ENCODE data around the gene TUBGCP2.

TUBGCP2 gene

GRCh38 chr10:133344236-133344635, 35.6 kb upstream of the TUBGCP2 start:
- no peaks in the 10 kb centered on the region for H3K79me2 ChIP-seq (ENCODE audit: insufficient read depth, low read length)
- H3K9me2 ChIP-seq (replicated peaks; ENCODE audit: insufficient read depth, low read length): no peaks in the 10 kb centered on the region
- no peak overlapping the region for H2AFZ ChIP-seq (ENCODE audit: low read depth, low read length, severe bottlenecking)
- H3K27ac ChIP-seq (ENCODE audit: low read depth, low read length): no peak overlapping the region
- no peaks in the 10 kb centered on the region for H3K36me3 ChIP-seq (ENCODE audit: low read length)
- H3K9ac ChIP-seq (ENCODE audit: low read length): no peak overlapping the region
- no peaks in the 10 kb centered on the region for H4K20me1 ChIP-seq (ENCODE audit: low read depth, low read length)
- no peak overlapping the region for H3K4me3 ChIP-seq (ENCODE audit: insufficient read depth, low read length, poor library complexity, severe bottlenecking)
- TF ChIP-seq EZH2phosphoT487 (conservative IDR thresholded peaks at IDR 0.05; ENCODE audit: low read length): no peak
- TF ChIP-seq CTCF (IDR thresholded peaks at IDR 0.05; ENCODE audit: insufficient read depth, low read length, poor library complexity, severe bottlenecking): no peak
- H3F3A ChIP-seq (ENCODE audit: insufficient read depth): no peaks in the 10 kb centered on the region
- no peaks in the 10 kb centered on the region for H3K9me3 ChIP-seq (ENCODE audit: insufficient read depth, low read length)
- no peaks in the 10 kb centered on the region for H3K27me3 ChIP-seq (ENCODE audit: low read length)
- H3K4me2 ChIP-seq (ENCODE audit: low read depth, low read length, poor library complexity, severe bottlenecking): no peak overlapping the region

DNA sequence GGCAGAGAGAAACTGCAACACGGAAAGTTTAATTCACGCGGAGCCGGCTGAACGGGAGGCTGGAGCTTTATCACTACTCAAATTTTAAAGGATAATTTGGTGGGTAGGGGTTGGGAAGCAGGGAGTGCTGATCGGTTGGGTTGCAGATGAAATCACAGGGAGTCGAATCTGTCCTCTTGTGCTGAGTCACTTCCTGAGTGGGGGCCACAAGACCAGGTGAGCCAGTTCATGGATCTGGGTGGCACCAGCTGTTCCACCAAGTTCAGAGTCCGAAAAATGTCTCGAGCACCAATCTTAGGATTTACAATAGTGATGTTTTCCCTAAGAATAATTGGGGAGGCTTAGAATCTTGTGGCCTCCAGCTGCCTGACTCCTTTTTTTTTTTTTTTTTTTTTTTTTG, 34.9 kb upstream of the TUBGCP2 start:
- H3K4me2 ChIP-seq (ENCODE audit: low read depth, low read length, poor library complexity, severe bottlenecking): no peak overlapping the region
- no peaks in the 10 kb centered on the region for H4K20me1 ChIP-seq (ENCODE audit: low read depth, low read length)
- H3K4me3 ChIP-seq (ENCODE audit: insufficient read depth, low read length, poor library complexity, severe bottlenecking): no peak overlapping the region
- no peaks in the 10 kb centered on the region for H3K27me3 ChIP-seq (ENCODE audit: low read length)
- no peaks in the 10 kb centered on the region for H3K9me2 ChIP-seq (replicated peaks; ENCODE audit: insufficient read depth, low read length)
- no peak overlapping the region for H2AFZ ChIP-seq (ENCODE audit: low read depth, low read length, severe bottlenecking)
- H3K27ac ChIP-seq (ENCODE audit: low read depth, low read length): no peak overlapping the region
- no peaks in the 10 kb centered on the region for H3F3A ChIP-seq (ENCODE audit: insufficient read depth)
- H3K79me2 ChIP-seq (ENCODE audit: insufficient read depth, low read length): no peaks in the 10 kb centered on the region
- H3K9ac ChIP-seq (ENCODE audit: low read length): no peak overlapping the region
- no peaks in the 10 kb centered on the region for H3K9me3 ChIP-seq (ENCODE audit: insufficient read depth, low read length)
- H3K36me3 ChIP-seq (ENCODE audit: low read length): no peaks in the 10 kb centered on the region
- TF ChIP-seq EZH2phosphoT487 (conservative IDR thresholded peaks at IDR 0.05; ENCODE audit: low read length) (no peak), CTCF (IDR thresholded peaks at IDR 0.05; ENCODE audit: insufficient read depth, low read length, poor library complexity, severe bottlenecking) (no peak)

GRCh38 chr10:133342942-133343341, 34.3 kb upstream of the TUBGCP2 start:
- no peaks in the 10 kb centered on the region for H3K79me2 ChIP-seq (ENCODE audit: insufficient read depth, low read length)
- H3K4me2 ChIP-seq (ENCODE audit: low read depth, low read length, poor library complexity, severe bottlenecking): no peak overlapping the region
- H4K20me1 ChIP-seq (ENCODE audit: low read depth, low read length): no peaks in the 10 kb centered on the region
- no peaks in the 10 kb centered on the region for H3K27me3 ChIP-seq (ENCODE audit: low read length)
- no peaks in the 10 kb centered on the region for H3K9me2 ChIP-seq (replicated peaks; ENCODE audit: insufficient read depth, low read length)
- H3K27ac ChIP-seq (ENCODE audit: low read depth, low read length): no peak overlapping the region
- no peak overlapping the region for H2AFZ ChIP-seq (ENCODE audit: low read depth, low read length, severe bottlenecking)
- TF ChIP-seq CTCF (IDR thresholded peaks at IDR 0.05; ENCODE audit: insufficient read depth, low read length, poor library complexity, severe bottlenecking) (no peak), EZH2phosphoT487 (conservative IDR thresholded peaks at IDR 0.05; ENCODE audit: low read length) (no peak)
- H3K9me3 ChIP-seq (ENCODE audit: insufficient read depth, low read length): no peaks in the 10 kb centered on the region; the same call in 1 of the 2 replicates
- no peak overlapping the region for H3K9ac ChIP-seq (ENCODE audit: low read length)
- no peak overlapping the region for H3K4me3 ChIP-seq (ENCODE audit: insufficient read depth, low read length, poor library complexity, severe bottlenecking)
- H3K36me3 ChIP-seq (ENCODE audit: low read length): no peaks in the 10 kb centered on the region
- no peaks in the 10 kb centered on the region for H3F3A ChIP-seq (ENCODE audit: insufficient read depth)

All from SU-DHL-6 (cell line).